NCI-H524 (cell line): ENCODE results near the gene GPR31.

Experiments
- DNase-seq, 2 experiments: peaks; one replicate each; lab custom pipeline; 2025; lab: John Stamatoyannopoulos, UW

GPR31 gene

GRCh38 chr6:167137881-167138280 is 19.9 kb downstream of the GPR31 start:
- peak in 1 of 2 experiments; percentile 77 for DNase-seq

GRCh38 chr6:167137081-167137480 is 20.7 kb downstream of the GPR31 start:
- DNase-seq = no peak

- DNase-seq = no peak
Measured at GRCh38 chr6:167136376-167136775, 21.4 kb downstream of the GPR31 start.

- DNase-seq = no peak
Measured at GRCh38 chr6:167134448-167135328, 23.1 kb downstream of the GPR31 start.

- no peak for DNase-seq
Measured at GRCh38 chr6:167130712-167131684, 26.8 kb downstream of the GPR31 start.

- no peak for DNase-seq
Measured at GRCh38 chr6:167130008-167130677, 27.6 kb downstream of the GPR31 start.

GRCh38 chr6:167129562-167129961 is 28.2 kb downstream of the GPR31 start:
- DNase-seq = no peak

- no peak for DNase-seq
Measured at GRCh38 chr6:167129159-167129558, 28.6 kb downstream of the GPR31 start.

GRCh38 chr6:167127785-167128531 is 29.8 kb downstream of the GPR31 start:
- DNase-seq = no peak

- DNase-seq = no peak
Measured at GRCh38 chr6:167125855-167126349, 31.9 kb downstream of the GPR31 start.

GRCh38 chr6:167125410-167125809 is 32.4 kb downstream of the GPR31 start:
- DNase-seq = no peak

- DNase-seq = no peak
Measured at GRCh38 chr6:167124753-167125152, 33.0 kb downstream of the GPR31 start.

- DNase-seq = peak in 1 of 2 experiments; percentile 22
Measured at GRCh38 chr6:167122827-167123657, 34.7 kb downstream of the GPR31 start, which contains the start of gene CCR6. Gene CCR6, plus strand, starts transcription at chr6:167123096. Its CDS starts 13,039 bp downstream, at chr6:167136135.

GRCh38 chr6:167122041-167122826 is 35.5 kb downstream of the GPR31 start:
- DNase-seq = no peak

- DNase-seq = no peak
Measured at GRCh38 chr6:167121335-167121841, 36.4 kb downstream of the GPR31 start.

- no peak for DNase-seq
Measured at GRCh38 chr6:167120583-167120903, 37.2 kb downstream of the GPR31 start.

- DNase-seq = no peak
Measured at GRCh38 chr6:167119670-167120582, 37.9 kb downstream of the GPR31 start.

- no peak for DNase-seq
Measured at GRCh38 chr6:167118839-167119238, 38.9 kb downstream of the GPR31 start.
